ENCODE measurements around the gene SLC7A1. TPM values are rescaled to one million over a fixed set of nuclear protein-coding genes. Genes with fewer than 3 reads are reported as not detected.

Gene SLC7A1
- polyA plus RNA-seq, 2 of the 4 experiments (the other 2 are of a cell fraction), result 19.9 to 24.8 TPM

DNA sequence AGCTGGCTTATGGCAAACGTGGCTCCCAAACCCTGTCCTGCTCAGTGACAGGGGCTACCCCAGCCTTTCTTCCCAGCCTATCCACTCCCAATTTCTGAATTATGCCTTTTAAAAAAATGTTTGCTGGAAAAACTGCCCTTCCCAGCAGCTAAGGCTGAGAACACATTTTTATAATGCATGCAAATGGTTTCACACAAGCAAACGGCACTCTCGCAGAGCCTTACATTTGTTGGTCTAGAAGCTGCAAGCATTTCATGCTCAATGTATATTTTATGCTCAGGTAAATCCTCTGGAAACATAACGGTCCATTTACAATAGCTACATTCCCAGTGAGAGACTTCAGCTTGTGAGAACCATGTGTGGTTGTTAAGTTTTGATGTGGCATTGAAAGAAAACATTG, 61.4 kb downstream of the SLC7A1 start (continued):
- TF ChIP-seq, protein P1, sequence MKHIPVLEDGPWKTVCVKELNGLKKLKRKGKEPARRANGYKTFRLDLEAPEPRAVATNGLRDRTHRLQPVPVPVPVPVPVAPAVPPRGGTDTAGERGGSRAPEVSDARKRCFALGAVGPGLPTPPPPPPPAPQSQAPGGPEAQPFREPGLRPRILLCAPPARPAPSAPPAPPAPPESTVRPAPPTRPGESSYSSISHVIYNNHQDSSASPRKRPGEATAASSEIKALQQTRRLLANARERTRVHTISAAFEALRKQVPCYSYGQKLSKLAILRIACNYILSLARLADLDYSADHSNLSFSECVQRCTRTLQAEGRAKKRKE (CRISPR knock-in tag; IDR thresholded peaks at IDR 0.05; ENCODE audit: low read depth), result no peak
- TF ChIP-seq RAD21 (conservative IDR thresholded peaks at IDR 0.05 in 1 of 2, IDR thresholded peaks at IDR 0.05 in 1 of 2), result no peak

DNA sequence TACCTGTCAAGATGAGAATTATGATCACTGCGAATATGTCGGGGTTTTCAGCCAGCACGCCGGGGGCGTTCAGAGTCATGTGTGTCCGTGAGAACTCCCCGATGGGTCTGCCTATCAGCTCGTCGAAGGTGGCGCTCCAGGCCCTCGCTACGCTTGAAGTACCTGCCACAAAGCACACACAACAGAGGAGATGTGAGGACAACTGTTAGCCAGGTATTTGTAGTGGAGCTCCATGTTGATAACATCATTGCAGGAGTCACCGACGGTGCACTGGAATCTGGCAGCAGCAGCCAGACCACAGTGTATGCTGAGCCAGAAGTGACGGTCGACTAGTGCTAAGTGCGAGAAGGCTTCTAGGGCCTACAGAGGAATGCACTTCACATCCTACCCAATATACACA, 62.7 kb downstream of the SLC7A1 start:
- no peak for ATAC-seq
- CTCF ChIA-PET, result interaction anchor here (2.3 kb wide), 1 partner anchor 25 kb away, joined by 8 read pairs; no protein-coding TSS in a partner anchor
- no peak for DNase-seq (ENCODE audit: low read depth in 1 of 2, low spot score in 1 of 2)
- POLR2A ChIA-PET, result no interaction called here
- Histone ChIP-seq H3K27ac (no peak overlapping the region), H3K4me3 (no peak overlapping the region), H3K9me3 (no peaks in the 10 kb centered on the region), H3K4me1 (no peaks in the 10 kb centered on the region), H3K4me2 (no peak overlapping the region)
- FAIRE-seq, result no peak
- WGBS (ENCODE audit: missing lambda C conversion rate), result 95% methylated on average over 17 of the region's 17 CpGs
- TF ChIP-seq NFE2L2 (conservative IDR thresholded peaks at IDR 0.05; ENCODE audit: low read length) (no peak), NR3C1 (IDR thresholded peaks at IDR 0.05) (no peak), CHD2 (IDR thresholded peaks at IDR 0.05; ENCODE audit: low read length, partially characterized antibody) (no peak), EHMT2 (IDR thresholded peaks at IDR 0.05; ENCODE audit: low read depth) (no peak), GATA3 (IDR thresholded peaks at IDR 0.05; ENCODE audit: borderline replicate concordance) (no peak), FOXS1 (CRISPR knock-in tag; IDR thresholded peaks at IDR 0.05) (no peak), MAFK (IDR thresholded peaks at IDR 0.05; ENCODE audit: partially characterized antibody) (no peak), MYC (IDR thresholded peaks at IDR 0.05; ENCODE audit: borderline replicate concordance, low read length) (no peak), REST (IDR thresholded peaks at IDR 0.05) (no peak), PHF8 (IDR thresholded peaks at IDR 0.05; ENCODE audit: borderline replicate concordance, low read depth) (no peak), FOSL2 (IDR thresholded peaks at IDR 0.05) (no peak), FOSL2 (CRISPR knock-in tag; IDR thresholded peaks at IDR 0.05) (no peak), ESRRA (IDR thresholded peaks at IDR 0.05; ENCODE audit: borderline replicate concordance, low read length) (no peak), RARB (CRISPR knock-in tag; IDR thresholded peaks at IDR 0.05) (no peak), SMC3 (IDR thresholded peaks at IDR 0.05) (no peak), POLR2AphosphoS2 (conservative IDR thresholded peaks at IDR 0.05; ENCODE audit: low read length) (no peak)

GRCh38 chr13:29532116-29532515, 63.4 kb downstream of the SLC7A1 start:
- ChIA-PET POLR2A (no interaction called here), CTCF (interaction anchor here (2.3 kb wide), 1 partner anchor 24 kb away, joined by 8 read pairs; no protein-coding TSS in a partner anchor)
- H3K9me3 ChIP-seq, result no peaks in the 10 kb centered on the region
- TF ChIP-seq CBX2 (IDR thresholded peaks at IDR 0.05; ENCODE audit: borderline replicate concordance, low read depth) (no peak), MAFK (IDR thresholded peaks at IDR 0.05; ENCODE audit: partially characterized antibody) (no peak), JUN (IDR thresholded peaks at IDR 0.05) (no peak), FOXS1 (CRISPR knock-in tag; IDR thresholded peaks at IDR 0.05) (no peak), MAZ (IDR thresholded peaks at IDR 0.05; ENCODE audit: borderline replicate concordance, low read depth, low read length) (no peak), BCL3 (IDR thresholded peaks at IDR 0.05) (no peak), POLR2A (IDR thresholded peaks at IDR 0.05; ENCODE audit: low read length) (no peak), SREBF2 (IDR thresholded peaks at IDR 0.05) (no peak), BHLHE40 (IDR thresholded peaks at IDR 0.05; ENCODE audit: low read depth, low read length) (no peak)
- DNase-seq (ENCODE audit: low read depth in 1 of 2, low spot score in 1 of 2) (no peak), ATAC-seq (no peak), FAIRE-seq (no peak)
- 88% methylated on average over 5 of the region's 5 CpGs for WGBS (ENCODE audit: missing lambda C conversion rate)
- H3K4me3 ChIP-seq, result no peak overlapping the region
- no peak overlapping the region for H3K4me2 ChIP-seq
- H3K4me1 ChIP-seq, result no peaks in the 10 kb centered on the region
- H3K27ac ChIP-seq, result no peak overlapping the region

All from A549 (cell line).